GM06990 (cell line): ENCODE measurements around the gene RAMACL.

Experiments used
- DNase-seq: peaks from one replicate; pipeline ENCODE4 v3.0.0-alpha.2; 2011; ENCODE audit not compliant: insufficient read length; ENCODE audit errors: extremely low read depth
- H3K27me3 ChIP-seq: replicated peaks from 2 replicates; pipeline ENCODE4 v1.6.0; 2011; ENCODE audit warnings: low read length; ENCODE audit not compliant: control insufficient read depth, insufficient read depth
- H3K36me3 ChIP-seq: 2 replicates; pipeline ENCODE4 v1.5.1; 2011; ENCODE audit warnings: low read length; ENCODE audit not compliant: control insufficient read depth, insufficient read depth
- H3K4me3 ChIP-seq: replicated peaks from 2 replicates; pipeline ENCODE4 v1.5.1; 2011; ENCODE audit warnings: low read depth, mild to moderate bottlenecking, control low read depth, low read length
- TF ChIP-seq, protein P1 (sequence below): IDR thresholded peaks from 2 replicates; pipeline ENCODE4 v1.5.1; 2011; ENCODE audit warnings: low read length, control low read depth, mild to moderate bottlenecking, inconsistent platforms; ENCODE audit not compliant: insufficient read depth, poor library complexity, severe bottlenecking

RAMACL gene

DNA sequence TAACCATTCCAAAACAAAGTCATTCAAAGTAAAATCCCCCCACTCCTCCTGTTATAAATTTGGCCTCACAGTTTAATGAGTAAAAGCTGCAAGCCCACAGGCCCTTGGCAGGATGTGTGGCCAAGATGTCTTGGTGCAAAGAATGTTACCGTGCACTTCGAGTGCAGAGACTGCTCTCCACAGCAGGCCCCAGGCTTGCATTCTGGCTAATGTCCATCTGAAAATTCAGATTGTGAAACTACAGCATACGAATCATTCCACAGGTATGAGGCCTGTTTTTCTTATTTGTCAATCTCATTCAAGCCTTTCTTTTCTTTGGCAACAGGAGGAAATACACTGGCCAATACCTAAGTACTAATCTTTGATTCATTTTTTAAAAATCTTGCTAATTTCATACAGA is 33.4 kb upstream of the RAMACL start:
- Histone ChIP-seq H3K27me3 (no peaks in the 10 kb centered on the region; the same call in 1 of the 2 replicates), H3K36me3 (no peaks in the 10 kb centered on the region), H3K4me3 (no peak overlapping the region)
- no peak for DNase-seq
- TF ChIP-seq, protein P1, sequence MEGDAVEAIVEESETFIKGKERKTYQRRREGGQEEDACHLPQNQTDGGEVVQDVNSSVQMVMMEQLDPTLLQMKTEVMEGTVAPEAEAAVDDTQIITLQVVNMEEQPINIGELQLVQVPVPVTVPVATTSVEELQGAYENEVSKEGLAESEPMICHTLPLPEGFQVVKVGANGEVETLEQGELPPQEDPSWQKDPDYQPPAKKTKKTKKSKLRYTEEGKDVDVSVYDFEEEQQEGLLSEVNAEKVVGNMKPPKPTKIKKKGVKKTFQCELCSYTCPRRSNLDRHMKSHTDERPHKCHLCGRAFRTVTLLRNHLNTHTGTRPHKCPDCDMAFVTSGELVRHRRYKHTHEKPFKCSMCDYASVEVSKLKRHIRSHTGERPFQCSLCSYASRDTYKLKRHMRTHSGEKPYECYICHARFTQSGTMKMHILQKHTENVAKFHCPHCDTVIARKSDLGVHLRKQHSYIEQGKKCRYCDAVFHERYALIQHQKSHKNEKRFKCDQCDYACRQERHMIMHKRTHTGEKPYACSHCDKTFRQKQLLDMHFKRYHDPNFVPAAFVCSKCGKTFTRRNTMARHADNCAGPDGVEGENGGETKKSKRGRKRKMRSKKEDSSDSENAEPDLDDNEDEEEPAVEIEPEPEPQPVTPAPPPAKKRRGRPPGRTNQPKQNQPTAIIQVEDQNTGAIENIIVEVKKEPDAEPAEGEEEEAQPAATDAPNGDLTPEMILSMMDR = no peak

DNA sequence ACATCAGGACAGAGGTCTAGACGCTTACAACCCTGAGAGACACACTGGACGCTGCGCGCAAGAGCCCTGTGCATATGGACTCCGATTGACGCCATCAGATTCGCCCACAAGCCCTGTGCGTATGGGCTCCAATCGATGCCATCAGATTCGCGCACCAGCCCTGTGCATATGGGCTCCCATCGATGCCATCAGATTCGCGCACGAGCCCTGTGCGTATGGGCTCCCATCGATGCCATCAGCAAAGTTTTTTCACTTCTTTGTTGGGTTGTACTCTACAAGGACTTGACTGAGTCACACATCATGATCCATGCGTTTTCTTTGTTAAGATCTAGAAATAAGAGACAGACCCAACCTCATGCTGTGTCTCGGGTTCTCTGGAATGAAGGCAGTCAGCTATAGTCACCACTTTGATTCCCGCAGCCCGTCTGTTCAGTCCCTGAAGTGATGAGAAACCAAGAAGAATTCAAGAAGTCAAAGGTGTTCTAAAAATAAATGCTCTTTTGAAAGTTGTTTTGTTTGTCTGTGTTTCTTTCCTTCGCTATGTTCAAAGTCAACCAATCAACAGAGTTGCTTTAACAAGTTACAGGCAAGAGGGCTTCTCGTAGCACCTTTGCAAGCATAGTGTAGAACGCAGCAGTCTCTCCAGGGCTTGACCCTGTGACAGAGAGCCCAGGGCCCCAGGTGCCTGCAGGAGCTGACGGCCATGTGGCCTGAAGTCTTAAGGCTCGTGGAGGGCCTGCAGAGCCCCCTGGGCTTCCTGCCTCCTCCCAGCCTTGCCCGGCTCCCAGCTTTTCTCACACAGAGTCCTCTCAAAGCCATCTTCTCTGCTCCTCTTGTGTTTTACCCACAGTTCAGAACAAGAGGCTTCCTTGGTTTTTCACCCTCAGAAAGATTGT is 32.6 kb upstream of the RAMACL start:
- no peaks in the 10 kb centered on the region for H3K36me3 ChIP-seq
- H3K27me3 ChIP-seq = no peaks in the 10 kb centered on the region; the same call in 1 of the 2 replicates
- no peak for DNase-seq
- TF ChIP-seq, protein P1 = no peak
- H3K4me3 ChIP-seq = no peak overlapping the region

- DNase-seq = no peak
- TF ChIP-seq, protein P1 = no peak
- Histone ChIP-seq H3K36me3 (no peaks in the 10 kb centered on the region), H3K27me3 (no peaks in the 10 kb centered on the region; the same call in 1 of the 2 replicates), H3K4me3 (no peak overlapping the region)
Observed at GRCh38 chr6:166618251-166618650, 31.8 kb upstream of the RAMACL start.

- no peak overlapping the region for H3K4me3 ChIP-seq
- no peaks in the 10 kb centered on the region for H3K36me3 ChIP-seq
- H3K27me3 ChIP-seq = no peaks in the 10 kb centered on the region; the same call in 1 of the 2 replicates
- no peak for DNase-seq
- TF ChIP-seq, protein P1 = no peak
Observed at GRCh38 chr6:166617359-166617758, 30.9 kb upstream of the RAMACL start.

- DNase-seq = no peak
- TF ChIP-seq, protein P1 = no peak
- Histone ChIP-seq H3K27me3 (no peaks in the 10 kb centered on the region; the same call in 1 of the 2 replicates), H3K4me3 (no peak overlapping the region), H3K36me3 (no peaks in the 10 kb centered on the region)
Observed at GRCh38 chr6:166616261-166617238, 30.1 kb upstream of the RAMACL start.
